Medulla oblongata (tissue), 1 donor: ENCODE data around the gene DYTN.
"Not testable (repeated sequence)": the region's sequence is repeated elsewhere in the genome, so short reads cannot be mapped to it uniquely, and the experiment has no call there.

ENCODE experiments used
- DNase-seq: peaks from one replicate; pipeline ENCODE4 v3.0.0-alpha.2; 2015; ENCODE audit errors: extremely low spot score

The DYTN gene

GRCh38 chr2:206718296-206718695, at the start of gene DYTN:
DYTN (minus strand) TSS chr2:206718396; CDS start chr2:206718279, 117 bp downstream.
- no peak for DNase-seq

- no peak for DNase-seq
These were observed 48.1 kb upstream of the DYTN start for GRCh38 chr2:206766057-206766930.

- DNase-seq: peak; percentile 95
These were observed 47.3 kb upstream of the DYTN start, which contains the start of the genes FASTKD2 and MDH1B for GRCh38 chr2:206765242-206766056. FASTKD2 (plus strand) TSS chr2:206765606; CDS start chr2:206766694, 1,088 bp downstream. MDH1B (minus strand) TSS chr2:206765328; CDS start chr2:206765271, 57 bp downstream.

- no peak for DNase-seq
These were observed 46.6 kb upstream of the DYTN start for GRCh38 chr2:206764673-206765241.

- DNase-seq: no peak
These were observed 38.6 kb upstream of the DYTN start for GRCh38 chr2:206756816-206757215.

GRCh38 chr2:206740800-206741199, 22.6 kb upstream of the DYTN start:
- DNase-seq: no peak

- DNase-seq: no peak
These were observed 21.1 kb upstream of the DYTN start for GRCh38 chr2:206739271-206739670.

- DNase-seq: no peak
These were observed 18.7 kb upstream of the DYTN start for GRCh38 chr2:206736935-206737334.

GRCh38 chr2:206733341-206733740, 15.1 kb upstream of the DYTN start:
- no peak for DNase-seq

GRCh38 chr2:206728277-206729199, 10.3 kb upstream of the DYTN start:
- DNase-seq: no peak

GRCh38 chr2:206727287-206727686, 9.1 kb upstream of the DYTN start:
- DNase-seq: no peak

- no peak for DNase-seq
These were observed 5.1 kb upstream of the DYTN start for GRCh38 chr2:206723288-206723687.

- DNase-seq: no peak
These were observed 3.2 kb upstream of the DYTN start for GRCh38 chr2:206721256-206721920.

- DNase-seq: no peak
These were observed 1.6 kb downstream of the DYTN start for GRCh38 chr2:206716623-206717022.

GRCh38 chr2:206715183-206715582, 3.0 kb downstream of the DYTN start:
- DNase-seq: not testable (repeated sequence)

- peak; percentile 51 for DNase-seq
These were observed 4.5 kb downstream of the DYTN start for GRCh38 chr2:206713746-206714145.

- DNase-seq: no peak
These were observed 9.9 kb downstream of the DYTN start for GRCh38 chr2:206708286-206708685.

- DNase-seq: no peak
These were observed 11.0 kb downstream of the DYTN start for GRCh38 chr2:206707164-206707701.

- DNase-seq: no peak
These were observed 16.1 kb downstream of the DYTN start for GRCh38 chr2:206701952-206702605.

GRCh38 chr2:206700156-206700555, 18.0 kb downstream of the DYTN start:
- no peak for DNase-seq
